ENCODE measurements around the gene ANKRD44.

Gene ANKRD44

GRCh38 chr2:197101519-197101918 lies 209.1 kb downstream of the ANKRD44 start:
- no peak for DNase-seq

- no peak for DNase-seq
These were observed 212.8 kb downstream of the ANKRD44 start for GRCh38 chr2:197097578-197098366.

- no peak for DNase-seq
These were observed 213.9 kb downstream of the ANKRD44 start for GRCh38 chr2:197096649-197097048.

GRCh38 chr2:197092431-197092830 lies 218.1 kb downstream of the ANKRD44 start:
- DNase-seq, result peak; percentile 12

GRCh38 chr2:197090742-197091367 lies 219.7 kb downstream of the ANKRD44 start:
- peak; percentile 38 for DNase-seq

GRCh38 chr2:197089655-197090054 lies 220.9 kb downstream of the ANKRD44 start:
- DNase-seq, result no peak

- DNase-seq, result no peak
These were observed 221.9 kb downstream of the ANKRD44 start for GRCh38 chr2:197088694-197089093.

GRCh38 chr2:197086500-197086899 lies 224.1 kb downstream of the ANKRD44 start:
- DNase-seq, result no peak

- DNase-seq, result no peak
These were observed 224.9 kb downstream of the ANKRD44 start for GRCh38 chr2:197085665-197086064.

- DNase-seq, result no peak
These were observed 229.3 kb downstream of the ANKRD44 start for GRCh38 chr2:197081294-197081693.

GRCh38 chr2:197080578-197081216 lies 229.9 kb downstream of the ANKRD44 start:
- no peak for DNase-seq

GRCh38 chr2:197079832-197080555 lies 230.6 kb downstream of the ANKRD44 start:
- DNase-seq, result peak; percentile 78

- DNase-seq, result no peak
These were observed 231.2 kb downstream of the ANKRD44 start for GRCh38 chr2:197079414-197079813.

GRCh38 chr2:197078535-197078934 lies 232.0 kb downstream of the ANKRD44 start:
- DNase-seq, result no peak

GRCh38 chr2:197077336-197077735 lies 233.2 kb downstream of the ANKRD44 start:
- DNase-seq, result no peak

- no peak for DNase-seq
These were observed 233.9 kb downstream of the ANKRD44 start for GRCh38 chr2:197076652-197077051.

- no peak for DNase-seq
These were observed 234.7 kb downstream of the ANKRD44 start for GRCh38 chr2:197075754-197076337.

- no peak for DNase-seq
These were observed 235.3 kb downstream of the ANKRD44 start for GRCh38 chr2:197075281-197075680.

GRCh38 chr2:197073701-197074433 lies 236.7 kb downstream of the ANKRD44 start:
- no peak for DNase-seq

- no peak for DNase-seq
These were observed 237.3 kb downstream of the ANKRD44 start for GRCh38 chr2:197073270-197073669.

- DNase-seq, result no peak
These were observed 238.0 kb downstream of the ANKRD44 start for GRCh38 chr2:197072533-197072932.

GRCh38 chr2:197071790-197072436 lies 238.7 kb downstream of the ANKRD44 start:
- DNase-seq, result no peak
